Measurements from ENCODE around the gene PCSK7. TPM values are rescaled to one million over a fixed set of nuclear protein-coding genes. Genes with fewer than 3 reads are reported as not detected.
"Not testable (repeated sequence)": the region's sequence is repeated elsewhere in the genome, so short reads cannot be mapped to it uniquely, and the experiment has no call there.

PCSK7 gene
- total and polyA plus RNA-seq, 2 donors (not counting 3 experiments of a cell fraction or from before 2014, with no cell fraction given), result 40.8 to 72.7 TPM

DNA sequence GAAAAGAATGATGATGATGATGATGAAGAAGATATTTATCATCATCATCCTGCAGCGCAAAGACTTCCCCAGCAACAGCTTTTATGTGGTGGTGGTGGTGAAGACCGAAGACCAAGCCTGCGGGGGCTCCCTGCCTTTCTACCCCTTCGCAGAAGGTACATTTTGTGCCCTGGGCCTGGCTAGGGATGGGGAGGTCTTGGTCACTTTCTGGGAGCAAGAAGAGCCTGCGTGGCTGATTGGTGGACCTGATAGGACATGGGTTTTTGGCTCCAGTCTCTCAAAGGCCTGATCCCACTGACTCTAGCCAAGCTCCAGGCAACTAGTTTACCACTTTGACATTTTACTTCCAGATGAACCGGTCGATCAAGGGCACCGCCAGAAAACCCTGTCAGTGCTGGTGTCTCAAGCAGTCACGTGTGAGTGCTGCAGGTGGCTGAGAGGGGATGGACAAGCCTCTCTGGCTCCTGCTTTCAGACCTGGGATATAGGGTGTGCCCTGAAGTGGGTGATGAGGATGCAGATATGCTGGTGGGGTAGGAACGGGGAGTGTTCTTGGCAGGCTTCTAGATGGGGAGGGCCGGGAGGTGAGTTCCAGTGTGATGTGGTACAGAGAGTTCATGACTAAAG is 48.0 kb downstream of the PCSK7 start:
- Histone ChIP-seq H2AFZ (ENCODE audit: low read depth, low read length) (no peak overlapping the region), H4K20me1 (replicated peaks; ENCODE audit: control insufficient read depth, extremely low read depth, insufficient read depth, low read length) (no peaks in the 10 kb centered on the region), H3K27ac (ENCODE audit: insufficient read depth, low read depth, low read length) (no peak overlapping the region), H3K9me3 (replicated peaks; ENCODE audit: control insufficient read depth, insufficient read depth, low read length) (no peaks in the 10 kb centered on the region), H3K9me1 (replicated peaks; ENCODE audit: control insufficient read depth, extremely low read depth, insufficient read depth, low read length) (no peaks in the 10 kb centered on the region), H3K79me2 (ENCODE audit: control insufficient read depth, insufficient read depth, low read length) (no peaks in the 10 kb centered on the region), H3K4me3 (replicated peaks in 1 of 3; ENCODE audit: insufficient read depth in 1 of 3, low read depth in 1 of 3, low read length in 3 of 3) (no peak overlapping the region), H3K36me3 (ENCODE audit: control insufficient read depth in 2 of 2, extremely low read depth in 1 of 2, insufficient read depth in 2 of 2, low read length in 2 of 2) (peaks cover 0 to 19% of the 10 kb centered on the region in 2 experiments), H3K27me3 (ENCODE audit: control insufficient read depth in 2 of 2, insufficient read depth in 2 of 2, low read length in 2 of 2) (no peaks in the 10 kb centered on the region), H3K4me2 (ENCODE audit: insufficient read depth, low read length) (no peak overlapping the region), H3K4me1 (ENCODE audit: control insufficient read depth, extremely low read depth, insufficient read depth, low read length) (peaks cover 10% of the 10 kb centered on the region), H3K9ac (replicated peaks; ENCODE audit: extremely low read depth, insufficient read depth, low read length) (no peak overlapping the region)
- no TSS peak for BruUV-seq (replicated peaks)
- TF ChIP-seq, protein P1, sequence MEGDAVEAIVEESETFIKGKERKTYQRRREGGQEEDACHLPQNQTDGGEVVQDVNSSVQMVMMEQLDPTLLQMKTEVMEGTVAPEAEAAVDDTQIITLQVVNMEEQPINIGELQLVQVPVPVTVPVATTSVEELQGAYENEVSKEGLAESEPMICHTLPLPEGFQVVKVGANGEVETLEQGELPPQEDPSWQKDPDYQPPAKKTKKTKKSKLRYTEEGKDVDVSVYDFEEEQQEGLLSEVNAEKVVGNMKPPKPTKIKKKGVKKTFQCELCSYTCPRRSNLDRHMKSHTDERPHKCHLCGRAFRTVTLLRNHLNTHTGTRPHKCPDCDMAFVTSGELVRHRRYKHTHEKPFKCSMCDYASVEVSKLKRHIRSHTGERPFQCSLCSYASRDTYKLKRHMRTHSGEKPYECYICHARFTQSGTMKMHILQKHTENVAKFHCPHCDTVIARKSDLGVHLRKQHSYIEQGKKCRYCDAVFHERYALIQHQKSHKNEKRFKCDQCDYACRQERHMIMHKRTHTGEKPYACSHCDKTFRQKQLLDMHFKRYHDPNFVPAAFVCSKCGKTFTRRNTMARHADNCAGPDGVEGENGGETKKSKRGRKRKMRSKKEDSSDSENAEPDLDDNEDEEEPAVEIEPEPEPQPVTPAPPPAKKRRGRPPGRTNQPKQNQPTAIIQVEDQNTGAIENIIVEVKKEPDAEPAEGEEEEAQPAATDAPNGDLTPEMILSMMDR (IDR thresholded peaks at IDR 0.05; ENCODE audit: extremely low read depth in 1 of 2, insufficient read depth in 1 of 2, low read depth in 1 of 2, low read length in 2 of 2), result no peak
- TF ChIP-seq EZH2 (IDR thresholded peaks at IDR 0.05; ENCODE audit: borderline replicate concordance, low read depth, low read length, severe bottlenecking) (no peak), POLR2AphosphoS5 (IDR thresholded peaks at IDR 0.05; ENCODE audit: insufficient read depth, low read depth, low read length) (no peak), MYC (IDR thresholded peaks at IDR 0.05; ENCODE audit: low read depth, low read length) (no peak), GATA2 (IDR thresholded peaks at IDR 0.05; ENCODE audit: insufficient read depth, insufficient read length, low read depth, low read length) (no peak), JUN (IDR thresholded peaks at IDR 0.05; ENCODE audit: borderline replicate concordance, insufficient read depth, insufficient read length, low read depth) (no peak), FOS (IDR thresholded peaks at IDR 0.05; ENCODE audit: borderline replicate concordance, insufficient read depth, low read length) (no peak), POLR2A (IDR thresholded peaks at IDR 0.05; ENCODE audit: low read depth, low read length) (no peak)
- TF ChIP-seq, protein P2, sequence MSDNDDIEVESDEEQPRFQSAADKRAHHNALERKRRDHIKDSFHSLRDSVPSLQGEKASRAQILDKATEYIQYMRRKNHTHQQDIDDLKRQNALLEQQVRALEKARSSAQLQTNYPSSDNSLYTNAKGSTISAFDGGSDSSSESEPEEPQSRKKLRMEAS (IDR thresholded peaks at IDR 0.05; ENCODE audit: insufficient read depth, insufficient read length), result no peak
- ChIA-PET POLR2A (no interaction called here), CTCF (interaction anchor here (0.9 to 5.8 kb wide), 3 partner anchors 15 to 48 kb away, joined by 3 to 90 read pairs (median 3); partner anchors contain the start of gene TAGLN)
- DNase-seq (ENCODE audit: low read depth, low spot score) (no peak), FAIRE-seq (no peak)
- dilution Hi-C loops (cut with MboI; ENCODE audit: extremely low pct_ligation_motif_present, low sequenced_read_pairs), result no loop called here
- intact Hi-C loops (cut with micrococcal nuclease), result no loop called here

DNA sequence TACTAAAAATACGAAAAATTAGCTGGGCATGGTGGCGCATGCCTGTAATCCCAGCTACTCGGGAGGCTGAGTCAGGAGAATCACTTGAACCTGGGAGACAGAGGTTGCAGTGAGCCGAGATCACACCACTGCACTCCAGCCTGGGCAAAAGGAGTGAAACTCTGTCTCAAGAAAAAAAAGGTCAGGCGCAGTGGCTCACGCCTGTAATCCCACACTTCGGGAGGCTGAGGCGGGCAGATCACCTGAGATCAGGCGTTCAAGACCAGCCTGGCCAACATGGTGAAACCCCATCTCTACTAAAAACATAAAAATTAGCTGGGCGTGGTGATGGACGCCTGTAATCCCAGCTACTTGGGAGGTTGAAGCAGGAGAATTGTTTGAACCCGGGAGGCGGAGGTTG is 48.7 kb downstream of the PCSK7 start:
- H3K9me1 ChIP-seq (replicated peaks; ENCODE audit: control insufficient read depth, extremely low read depth, insufficient read depth, low read length); dilution Hi-C loops (cut with MboI; ENCODE audit: extremely low pct_ligation_motif_present, low sequenced_read_pairs); BruUV-seq (replicated peaks); H3K4me2 ChIP-seq (ENCODE audit: insufficient read depth, low read length); H3K27ac ChIP-seq (ENCODE audit: insufficient read depth, low read depth, low read length); DNase-seq (ENCODE audit: low read depth, low spot score); H3K4me3 ChIP-seq (replicated peaks in 1 of 3; ENCODE audit: insufficient read depth in 1 of 3, low read depth in 1 of 3, low read length in 3 of 3); H3K9ac ChIP-seq (replicated peaks; ENCODE audit: extremely low read depth, insufficient read depth, low read length); POLR2A ChIA-PET; H2AFZ ChIP-seq (ENCODE audit: low read depth, low read length); H4K20me1 ChIP-seq (replicated peaks; ENCODE audit: control insufficient read depth, extremely low read depth, insufficient read depth, low read length); H3K79me2 ChIP-seq (ENCODE audit: control insufficient read depth, insufficient read depth, low read length); intact Hi-C loops (cut with micrococcal nuclease); H3K9me3 ChIP-seq (replicated peaks; ENCODE audit: control insufficient read depth, insufficient read depth, low read length); H3K27me3 ChIP-seq (ENCODE audit: control insufficient read depth in 2 of 2, insufficient read depth in 2 of 2, low read length in 2 of 2); FAIRE-seq: not testable (repeated sequence)
- CTCF ChIA-PET, result interaction anchor here (1.2 to 5.8 kb wide), 2 partner anchors 16 to 43 kb away, joined by 3 to 90 read pairs; partner anchors contain the start of gene TAGLN
- Histone ChIP-seq H3K4me1 (ENCODE audit: control insufficient read depth, extremely low read depth, insufficient read depth, low read length) (peaks cover 12% of the 10 kb centered on the region), H3K36me3 (ENCODE audit: control insufficient read depth in 2 of 2, extremely low read depth in 1 of 2, insufficient read depth in 2 of 2, low read length in 2 of 2) (peaks cover 0 to 13% of the 10 kb centered on the region in 2 experiments)
